Bronchus fibroblast of lung (primary cell): ENCODE data around the gene PIM3. TPM values are rescaled to one million over a fixed set of nuclear protein-coding genes. Genes with fewer than 3 reads are reported as not detected.

Source experiments
- total RNA-seq: library from RNA; depleted of rRNA; stranded (reverse); fragments of >200 nt; gene quantifications from 2 replicates; pipeline ENCODE4 v1.2.3, GENCODE V29; 2015

Gene PIM3
- total RNA-seq: 38.2 and 39.8 TPM in 2 replicates

GRCh38 chr22:49960159-49961004, at the start of gene PIM3:
Gene PIM3, plus strand, starts transcription at chr22:49960772. Its CDS starts 176 bp downstream, at chr22:49960948.

GRCh38 chr22:49917974-49918910, 42.3 kb upstream of the PIM3 start, which contains the start of the genes ALG12 and CRELD2:
Gene ALG12, minus strand, starts transcription at chr22:49918438. Its CDS starts 4,673 bp downstream, at chr22:49913765.
Gene CRELD2, plus strand, starts transcription at chr22:49918634. Its CDS starts 136 bp downstream, at chr22:49918770.

GRCh38 chr22:50012211-50013181, 51.9 kb downstream of the PIM3 start, which contains the start of gene IL17REL:
Gene IL17REL, minus strand, starts transcription at chr22:50012765. Its CDS starts 119 bp downstream, at chr22:50012646.

Other genes starting within 250 kb of the PIM3 start
- gene BRD1, start 132.9 kb upstream of the PIM3 start, total RNA-seq: 18.7 and 21.9 TPM in 2 replicates
- gene ZBED4, start 106.9 kb upstream of the PIM3 start, total RNA-seq: 11.3 and 11.4 TPM in 2 replicates
- gene ALG12, start 42.3 kb upstream of the PIM3 start, total RNA-seq: 14.3 and 18.8 TPM in 2 replicates
- 44.4 and 44.7 TPM in 2 replicates for gene CRELD2, start 42.1 kb upstream of the PIM3 start, total RNA-seq
- gene IL17REL, start 52.0 kb downstream of the PIM3 start, total RNA-seq: not detected in 2 replicates
- not detected in 2 replicates for gene TTLL8, start 97.5 kb downstream of the PIM3 start, total RNA-seq
- gene MLC1, start 124.7 kb downstream of the PIM3 start, total RNA-seq: not detected in 2 replicates
- gene MOV10L1, start 129.2 kb downstream of the PIM3 start, total RNA-seq: 0.67 and 1.6 TPM in 2 replicates
- gene PANX2, start 210.0 kb downstream of the PIM3 start, total RNA-seq: 0.17 and 0.45 TPM in 2 replicates
- 35.8 and 37.5 TPM in 2 replicates for gene TRABD, start 225.1 kb downstream of the PIM3 start, total RNA-seq
- gene SELENOO, start 240.2 kb downstream of the PIM3 start, total RNA-seq: 22.7 and 24.9 TPM in 2 replicates